NCI-H2029 treated with DMSO at 0.1 percent for 48 hours (cell line): ENCODE results near the gene NF2.

Experiments
- DNase-seq: peaks from one replicate; lab custom pipeline; 2025; lab: John Stamatoyannopoulos, UW

The NF2 gene

DNA sequence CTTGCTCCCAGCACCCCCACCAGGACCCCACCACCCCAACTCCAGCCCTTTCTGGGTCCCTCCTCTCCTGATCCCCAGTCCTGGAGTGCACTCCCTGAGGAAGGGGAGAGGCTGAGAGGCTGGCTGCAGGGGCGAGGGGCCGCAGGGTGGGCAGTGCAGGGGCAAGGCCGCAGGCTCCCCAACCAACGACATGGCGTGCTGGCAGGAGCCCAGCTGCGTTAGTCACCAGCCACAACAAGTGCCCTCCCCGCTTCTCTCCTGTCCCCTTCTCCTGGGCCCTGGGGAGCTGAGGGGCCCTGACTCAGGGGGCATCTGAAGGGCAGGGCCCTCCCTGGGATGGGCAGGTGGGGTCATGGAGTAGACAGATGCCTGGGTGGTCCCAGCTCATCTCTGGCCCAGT is 118.7 kb downstream of the NF2 start:
- DNase-seq, result no peak

DNA sequence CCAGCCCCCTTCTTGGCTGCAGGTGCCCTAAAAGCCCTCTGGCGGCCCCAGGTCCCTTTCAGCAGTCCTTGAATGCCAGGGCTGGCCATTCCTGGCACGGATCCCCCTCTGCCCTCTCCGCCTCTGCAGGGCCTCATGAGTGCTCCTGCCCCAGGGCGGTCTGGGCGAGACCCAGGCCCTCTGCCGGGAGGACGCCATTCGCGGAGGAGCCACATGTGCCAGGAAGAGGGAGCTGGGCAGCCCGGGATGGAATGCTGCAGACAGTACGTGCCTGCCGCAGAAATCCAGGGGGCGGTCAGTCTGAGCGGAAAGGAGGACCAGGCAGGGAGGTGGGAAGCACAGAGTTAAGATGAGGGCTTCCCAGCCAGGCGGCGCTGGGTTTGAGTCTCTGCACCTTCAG is 119.2 kb downstream of the NF2 start:
- no peak for DNase-seq

DNA sequence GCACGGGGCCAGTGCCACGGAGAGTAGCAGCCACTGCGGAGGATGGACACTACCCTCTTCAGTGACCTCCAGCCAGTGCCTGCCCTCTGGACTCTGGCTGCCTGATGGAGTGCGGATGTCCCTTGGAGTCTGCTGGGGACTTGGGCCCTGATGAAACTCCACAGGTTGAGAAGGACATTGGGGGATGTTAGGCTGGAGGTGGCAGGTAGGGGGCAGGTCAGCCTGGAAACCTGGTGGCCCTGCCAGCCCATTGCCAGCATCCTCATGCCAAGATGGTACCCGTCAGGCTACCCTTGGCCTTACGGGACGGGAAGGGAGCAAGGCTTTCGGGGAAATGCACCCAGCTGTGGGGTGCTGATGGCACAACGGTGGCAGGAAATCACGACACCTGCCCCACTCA is 120.3 kb downstream of the NF2 start:
- DNase-seq, result no peak

DNA sequence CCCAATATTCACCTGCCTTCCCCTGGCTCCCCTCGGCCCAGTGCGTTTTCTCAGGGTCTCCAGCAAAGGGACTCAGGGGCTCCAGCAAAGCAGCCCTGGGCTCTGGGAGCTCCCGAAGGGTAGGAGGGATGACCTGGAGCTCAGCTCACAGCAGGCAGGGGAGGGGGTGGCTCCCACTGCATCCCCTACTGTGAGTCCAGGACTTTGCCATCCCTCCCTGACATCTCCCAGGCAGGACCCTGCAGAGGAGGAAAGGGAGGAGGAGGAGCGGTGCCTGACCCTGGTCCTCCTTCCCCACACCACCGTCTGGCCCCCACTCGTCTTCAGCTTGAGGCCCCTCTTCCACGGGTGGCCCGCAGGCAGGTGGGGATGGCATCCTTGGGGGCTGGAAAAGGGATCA is 121.4 kb downstream of the NF2 start:
- no peak for DNase-seq

DNA sequence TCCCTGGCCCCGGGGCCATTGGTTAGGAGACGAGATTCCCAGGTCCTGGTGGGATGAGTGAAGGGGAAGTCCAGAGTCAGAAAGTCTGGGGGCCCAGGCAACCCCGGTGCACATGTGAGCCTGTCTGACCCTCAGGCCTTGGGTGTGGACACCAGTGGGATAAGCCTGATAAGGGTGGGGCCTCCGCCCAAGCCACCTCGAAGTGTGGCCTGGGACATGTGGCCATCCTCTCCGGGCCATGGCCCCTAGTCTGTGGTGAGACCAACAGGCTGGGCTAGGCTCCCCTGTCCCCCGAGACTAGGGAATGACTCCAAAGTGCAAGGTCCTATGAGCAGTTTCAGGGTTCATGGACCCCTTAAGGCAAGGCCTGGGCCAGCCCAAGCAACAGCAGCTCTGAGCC is 122.7 kb downstream of the NF2 start:
- DNase-seq, result no peak

DNA sequence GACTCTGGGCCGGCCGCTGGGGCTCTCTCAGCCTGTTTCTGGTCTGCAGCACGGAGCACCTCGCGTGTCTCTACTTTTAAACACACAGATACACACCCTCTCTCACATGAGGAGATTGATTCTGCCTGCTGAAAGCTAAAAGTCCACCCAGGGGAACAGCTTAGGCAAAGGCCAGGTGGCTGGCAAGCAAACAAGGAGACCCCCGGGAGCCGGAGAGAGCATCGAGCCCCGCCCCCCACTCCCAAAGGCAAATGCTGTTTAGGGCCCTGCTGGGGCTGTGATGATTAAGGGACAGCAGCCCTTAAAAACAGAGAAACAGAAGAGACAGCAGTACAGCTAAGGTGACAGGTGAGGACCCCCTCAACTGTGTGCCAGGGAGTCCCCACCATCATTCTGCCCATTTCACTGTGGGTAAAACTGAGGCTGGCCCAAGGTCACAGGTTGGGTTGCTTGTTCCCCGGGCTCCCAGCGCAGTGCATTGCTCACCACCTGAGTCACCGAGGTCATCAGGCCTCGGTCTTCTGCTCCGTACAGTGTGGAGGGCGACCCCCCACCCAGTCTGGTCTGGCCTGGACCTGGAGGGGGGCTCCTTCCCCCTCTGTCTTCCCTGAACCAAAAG is 123.2 kb downstream of the NF2 start:
- no peak for DNase-seq

DNA sequence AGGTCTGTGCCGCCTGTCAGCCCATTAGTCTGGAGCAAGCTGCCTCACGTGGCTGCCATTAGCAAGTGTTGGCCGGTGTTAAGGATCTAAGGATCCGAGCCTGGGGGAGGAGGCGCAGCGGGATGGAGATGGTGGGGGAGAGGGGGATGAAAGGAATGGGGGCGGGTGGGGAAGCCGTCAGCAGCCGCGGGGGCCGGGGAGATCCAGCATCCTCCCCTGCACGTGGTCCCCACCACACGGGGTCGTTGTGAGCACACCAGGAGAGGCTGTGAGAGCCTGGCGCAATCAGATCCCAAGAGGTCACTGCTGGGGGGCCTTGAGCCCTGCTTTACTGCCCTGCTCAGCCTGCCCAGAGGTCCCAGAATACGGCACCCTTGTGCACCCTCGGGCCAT is 123.7 kb downstream of the NF2 start:
- DNase-seq, result no peak

DNA sequence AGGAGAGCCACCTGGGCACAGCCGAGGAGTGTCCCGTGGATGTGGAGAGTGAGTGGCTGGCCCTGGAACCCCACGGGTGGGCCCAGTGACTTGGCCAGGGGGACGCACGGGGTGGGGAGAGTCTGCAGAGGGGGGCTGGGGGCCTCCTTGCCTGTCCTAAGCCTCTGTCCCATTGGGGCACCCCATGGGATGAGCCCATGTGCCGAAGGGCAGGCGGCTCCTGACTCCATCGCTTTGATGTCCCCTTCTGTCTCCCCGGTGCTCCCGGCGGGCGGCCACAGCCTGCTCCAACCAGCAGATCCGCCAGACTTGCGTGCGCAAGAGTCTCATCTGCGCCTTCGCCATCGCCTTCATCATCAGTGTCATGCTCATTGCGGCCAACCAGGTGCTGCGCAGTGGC is 125.7 kb downstream of the NF2 start:
- no peak for DNase-seq

DNA sequence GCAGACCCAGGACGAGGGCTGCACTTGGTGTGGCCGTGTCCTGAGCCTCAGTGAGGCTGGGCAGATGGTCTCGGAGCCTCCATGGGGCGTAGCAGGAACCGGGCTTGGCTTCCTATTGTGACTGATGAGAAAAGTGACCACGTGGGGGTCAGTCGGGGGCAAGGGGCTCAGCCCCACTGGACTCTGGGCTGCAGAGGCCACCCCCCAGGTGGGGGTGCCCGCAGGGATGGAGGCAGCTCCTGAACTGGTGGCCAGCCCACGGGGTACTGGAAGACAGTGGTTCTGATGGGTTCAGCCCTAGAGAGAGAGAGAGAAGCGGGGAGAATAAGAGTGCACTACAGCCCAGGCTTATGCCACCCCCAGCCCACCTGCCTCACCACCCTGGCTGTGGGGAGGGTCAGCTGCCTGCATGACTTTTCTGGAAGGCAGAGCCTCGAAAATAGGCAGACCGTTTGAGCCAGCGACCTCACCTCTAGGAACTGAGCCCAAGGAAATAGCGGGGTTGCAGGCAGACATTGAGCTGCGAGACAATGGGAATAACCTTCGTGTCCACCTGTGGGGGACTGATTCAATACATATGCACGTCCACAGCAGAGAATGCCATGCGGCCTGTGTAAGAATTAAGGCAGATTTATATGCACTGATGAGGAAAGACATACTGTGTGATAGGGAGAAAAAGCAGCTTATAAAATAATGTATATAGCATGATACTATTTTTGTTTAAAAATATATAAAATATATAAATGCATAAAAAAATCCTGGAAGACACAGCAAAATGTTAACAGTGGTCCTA is 127.8 kb downstream of the NF2 start:
- no peak for DNase-seq

DNA sequence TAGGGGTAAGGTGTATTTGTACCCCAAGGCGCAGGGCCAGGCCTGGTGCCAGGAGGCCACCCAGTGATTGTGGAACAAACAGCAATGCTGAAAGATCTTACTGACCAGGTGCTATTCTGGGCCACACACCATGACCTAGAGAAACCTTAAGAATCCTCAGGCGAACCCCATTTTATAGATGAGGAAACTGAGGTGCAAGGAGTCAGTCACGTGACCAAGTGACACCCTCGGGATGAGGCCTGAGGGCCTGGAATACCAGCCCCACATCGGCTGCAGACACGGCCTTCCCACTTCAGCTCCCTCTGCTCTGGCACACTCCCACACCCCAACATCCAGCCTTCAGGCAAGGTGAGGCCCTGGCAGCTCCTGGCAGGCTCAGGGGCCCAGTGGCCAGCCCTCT is 129.4 kb downstream of the NF2 start:
- no peak for DNase-seq

DNA sequence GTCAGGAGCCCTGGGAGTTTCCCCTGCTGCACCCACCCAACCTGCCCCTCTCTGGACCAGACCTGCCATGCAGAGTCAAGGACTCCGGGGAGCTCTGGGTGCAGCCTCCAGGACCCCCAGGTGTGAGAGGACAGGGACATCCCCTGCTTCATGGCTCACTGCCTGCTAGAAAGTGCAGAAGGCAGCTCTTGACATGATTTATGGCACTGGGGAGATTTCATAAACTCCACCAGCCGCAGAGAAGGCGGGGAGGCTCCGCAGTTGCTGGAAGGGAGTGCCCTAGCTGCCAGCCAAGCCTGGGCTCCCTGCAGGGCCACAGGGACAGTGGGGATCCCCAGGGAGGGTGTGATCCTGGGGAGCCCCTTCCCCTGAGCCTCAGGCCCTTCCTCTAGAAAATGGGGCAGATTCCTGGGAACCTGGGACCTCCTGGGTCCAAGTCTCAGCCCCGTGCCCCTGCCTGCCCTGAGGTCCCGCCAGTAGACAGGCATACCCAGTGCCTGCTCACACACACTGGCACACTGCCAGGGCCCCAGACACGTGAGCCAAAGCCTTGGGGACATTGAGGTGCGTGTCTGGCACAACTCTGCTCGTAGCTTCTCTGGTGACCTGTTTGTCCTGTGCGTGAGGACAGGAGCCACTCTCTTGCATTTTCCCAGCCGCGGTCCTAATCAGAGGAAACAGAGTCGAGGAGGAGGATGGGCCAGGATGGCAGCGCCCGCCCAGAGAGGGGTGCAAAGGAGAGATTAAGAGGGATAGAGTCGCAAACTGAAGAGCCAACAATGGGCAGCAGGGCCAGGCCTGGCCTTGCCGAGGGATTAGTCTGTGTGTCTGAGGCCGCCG is 130.1 kb downstream of the NF2 start:
- no peak for DNase-seq

DNA sequence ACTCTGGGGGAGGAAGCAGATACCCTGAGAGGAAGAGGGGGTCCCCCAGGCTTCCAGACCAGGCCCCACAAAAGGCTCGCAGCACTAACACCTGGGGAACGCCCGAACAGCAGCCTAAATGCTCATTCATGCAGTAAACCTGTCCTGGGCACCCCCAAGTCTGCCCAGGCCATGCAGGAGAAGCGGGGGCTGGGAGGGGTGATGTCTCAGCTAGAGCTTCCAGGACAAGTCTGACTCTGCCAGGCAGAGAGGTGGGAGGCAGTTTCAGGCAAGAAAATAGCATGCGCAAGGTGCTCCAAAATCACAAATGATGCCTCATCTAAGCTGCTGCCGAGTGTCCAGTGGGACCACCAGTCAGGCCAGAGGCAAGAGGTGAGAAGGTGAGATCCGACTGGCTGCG is 131.0 kb downstream of the NF2 start:
- no peak for DNase-seq

DNA sequence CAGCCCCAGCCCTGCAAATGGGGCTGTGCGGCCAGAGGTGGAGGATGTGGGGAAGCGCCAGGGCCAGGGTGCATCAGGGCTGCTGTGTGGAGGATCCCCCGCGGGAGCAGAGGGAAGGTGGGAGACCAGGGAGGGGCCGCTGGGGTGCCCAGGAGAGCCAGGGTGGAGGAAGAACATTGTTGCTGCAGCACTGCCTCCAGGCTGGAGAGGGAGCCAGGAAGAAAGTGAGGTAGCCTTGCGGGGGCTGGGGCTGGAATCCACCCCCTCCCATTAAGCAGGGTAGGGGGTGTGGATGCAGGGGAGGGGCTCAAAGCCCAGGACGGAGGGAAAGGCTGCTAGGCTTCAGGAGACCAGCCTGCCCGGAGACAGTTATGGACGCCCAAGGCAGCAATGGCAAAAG is 131.4 kb downstream of the NF2 start:
- no peak for DNase-seq

DNA sequence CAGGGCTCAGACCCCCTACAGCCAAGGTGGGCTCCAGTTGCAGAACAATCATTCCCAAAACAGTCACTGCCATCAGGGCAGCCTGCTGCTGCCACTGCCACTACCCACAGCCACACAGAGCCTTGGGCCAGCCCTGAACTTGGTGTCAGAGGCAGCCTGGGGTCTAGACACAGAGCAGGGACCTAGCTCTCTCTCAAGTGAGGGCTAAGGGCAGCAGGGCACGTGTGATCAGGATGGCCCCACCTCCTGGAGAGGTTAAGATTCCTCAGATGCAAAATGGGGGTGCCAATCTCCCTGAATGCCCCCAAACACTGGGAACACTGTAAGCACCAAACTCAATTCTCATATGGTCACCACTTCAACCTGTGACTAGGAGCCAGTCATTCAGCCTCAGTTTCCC is 132.0 kb downstream of the NF2 start:
- no peak for DNase-seq

DNA sequence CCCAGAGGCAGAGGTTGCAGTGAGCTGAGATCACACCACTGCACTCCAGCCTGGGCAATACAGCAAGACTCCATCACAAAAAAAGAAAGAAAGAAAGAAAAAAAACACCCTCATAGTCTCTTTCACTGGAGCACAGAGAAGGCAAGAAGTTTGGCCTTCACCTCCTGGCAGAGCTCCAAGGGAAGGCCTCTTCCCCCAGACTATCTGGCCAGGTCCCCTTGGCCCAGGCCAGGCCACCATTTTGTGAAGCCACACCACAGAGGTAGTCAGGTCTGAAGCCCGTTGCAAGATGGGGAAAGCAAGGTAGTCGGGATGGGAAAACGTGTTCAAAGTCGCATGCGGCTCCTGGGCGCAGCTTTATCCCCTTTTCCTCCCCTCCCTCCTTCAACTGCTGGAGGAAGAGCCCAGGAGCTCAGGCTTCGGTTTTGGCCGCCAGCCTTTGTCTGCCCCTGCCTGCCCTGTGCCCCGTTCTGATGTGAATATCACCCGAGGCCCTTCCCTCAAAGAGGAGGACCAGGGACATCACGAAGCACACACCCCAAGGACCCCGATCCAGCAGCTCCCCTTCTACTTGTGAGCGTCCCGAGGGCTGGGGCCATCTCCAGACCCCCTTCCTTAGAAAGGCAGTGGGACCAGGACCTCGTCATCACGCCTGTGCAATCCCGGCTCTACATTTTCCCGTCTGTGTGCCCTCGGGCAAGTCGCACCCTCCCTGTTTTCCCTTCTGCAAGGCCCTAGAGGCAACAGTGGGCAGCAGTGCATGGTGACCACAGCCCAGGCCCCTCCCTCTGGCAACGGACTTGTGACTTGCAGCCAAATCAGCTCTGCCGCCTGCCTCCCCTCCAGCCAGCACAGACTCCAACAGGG is 134.1 kb downstream of the NF2 start:
- DNase-seq, result no peak

DNA sequence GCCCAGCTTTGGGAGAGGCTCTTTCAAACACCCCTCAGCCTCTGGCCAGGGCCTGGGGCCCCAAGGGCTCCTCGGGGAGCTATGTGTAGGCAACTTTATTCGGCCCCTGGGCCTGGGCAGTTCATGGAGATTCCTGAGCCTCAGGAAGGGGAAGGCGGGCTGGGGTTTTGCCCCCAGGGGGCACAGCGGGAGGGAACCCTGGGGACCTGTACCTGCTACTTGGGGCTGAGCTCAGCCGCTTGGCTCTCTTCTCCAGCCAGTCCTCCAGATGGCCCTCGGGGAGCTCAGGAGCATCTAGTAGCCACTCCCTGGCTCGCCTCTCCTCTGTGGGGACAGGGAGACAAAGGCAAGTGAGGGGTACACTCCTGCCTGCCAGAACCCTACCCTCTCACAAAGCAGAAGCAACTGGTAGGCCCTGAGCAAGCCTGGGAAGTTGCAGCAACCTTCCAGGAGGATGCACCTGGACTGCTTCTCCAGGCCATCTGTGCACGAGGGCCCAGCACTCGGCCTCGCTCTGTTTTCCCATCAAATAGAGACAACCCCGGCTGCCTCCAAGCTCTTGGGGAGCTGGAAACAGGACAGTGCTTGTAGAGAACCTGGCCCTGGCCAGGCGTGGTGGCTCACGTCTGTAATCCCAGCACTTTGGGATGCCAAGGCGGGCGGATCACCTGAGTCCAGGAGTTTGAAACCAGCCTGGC is 134.8 kb downstream of the NF2 start:
- no peak for DNase-seq

DNA sequence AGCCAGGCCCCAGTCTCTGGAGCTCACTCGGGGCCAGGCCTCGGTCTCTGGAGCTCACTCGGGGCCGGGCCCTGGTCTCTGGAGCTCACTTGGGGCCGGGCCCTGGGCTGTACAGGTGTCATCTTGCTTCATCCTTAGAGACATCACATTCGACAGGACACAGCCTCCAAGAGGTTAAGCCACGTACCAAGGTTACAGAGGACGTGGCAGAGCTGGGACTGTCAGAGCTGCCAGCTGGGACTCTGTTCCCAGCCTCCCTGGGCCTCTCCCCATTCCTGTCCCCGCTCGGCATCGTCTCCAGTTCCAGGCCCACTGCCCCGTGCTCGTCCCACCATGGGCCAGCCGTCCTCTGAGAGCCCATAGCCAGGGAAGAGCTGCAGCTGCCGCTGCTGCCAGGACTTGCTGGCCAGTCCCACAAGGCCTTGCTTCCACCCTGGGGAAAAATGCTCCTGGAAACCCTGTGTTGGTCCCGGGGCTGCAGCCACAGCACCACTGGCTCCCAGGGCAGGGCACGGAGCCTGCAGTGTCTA is 136.0 kb downstream of the NF2 start:
- DNase-seq, result no peak

DNA sequence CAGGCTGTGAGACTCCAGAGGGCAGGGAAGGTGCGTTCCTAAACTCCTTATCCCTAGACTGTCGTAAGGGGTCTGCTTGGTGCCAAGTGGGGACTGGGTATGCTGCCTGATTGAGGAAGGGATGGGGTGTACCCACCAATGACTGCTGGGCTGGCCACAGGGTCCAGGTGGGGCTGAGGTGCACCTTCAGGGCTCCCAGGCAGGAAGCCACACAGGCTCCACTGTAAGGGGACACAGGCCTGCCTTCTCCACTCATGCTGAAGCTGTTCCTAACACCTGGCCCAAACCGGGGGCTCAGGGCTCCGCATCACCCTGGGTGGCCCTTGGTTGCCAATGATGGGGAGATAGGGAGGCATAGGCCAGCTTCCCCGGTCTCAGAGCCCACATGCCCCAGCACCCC is 136.8 kb downstream of the NF2 start:
- no peak for DNase-seq

DNA sequence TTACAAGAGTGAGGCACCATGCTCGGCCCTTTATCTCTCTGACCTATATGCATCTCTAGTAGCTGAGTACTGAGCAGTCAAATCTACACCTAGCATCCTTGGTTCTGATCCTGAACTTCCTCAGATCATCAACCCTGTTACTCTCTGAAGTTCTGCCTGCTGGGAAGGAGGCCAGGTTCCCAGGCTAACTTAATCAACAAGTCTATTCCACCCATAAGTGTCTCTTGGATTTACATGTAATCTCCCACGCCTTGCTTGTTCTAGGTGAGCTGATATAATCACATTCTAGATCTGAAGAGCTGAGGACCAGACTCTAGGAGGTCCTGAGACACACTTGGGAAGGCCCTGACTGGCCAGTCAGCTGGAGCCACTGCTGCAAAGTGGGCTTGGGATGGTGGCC is 138.5 kb downstream of the NF2 start:
- DNase-seq, result no peak

DNA sequence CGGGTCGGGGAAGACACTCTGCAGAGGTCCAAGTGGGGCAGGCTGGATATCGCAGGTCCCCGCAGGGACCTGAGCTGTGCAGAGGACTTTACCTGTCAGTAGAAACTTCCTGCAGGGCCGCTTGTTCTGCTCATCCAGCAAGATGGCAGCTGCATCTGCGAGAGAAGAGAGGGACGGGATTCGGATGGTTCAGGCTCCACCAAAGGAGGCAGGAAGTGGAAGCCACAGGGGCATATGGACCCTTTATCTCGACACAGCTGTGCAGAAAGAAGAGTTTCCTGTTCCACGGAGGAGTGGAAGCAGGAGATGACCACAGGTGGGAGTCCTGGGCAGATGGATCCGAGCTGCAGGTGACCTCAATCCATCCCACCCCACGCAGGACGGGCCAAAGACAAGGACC is 138.9 kb downstream of the NF2 start:
- no peak for DNase-seq

DNA sequence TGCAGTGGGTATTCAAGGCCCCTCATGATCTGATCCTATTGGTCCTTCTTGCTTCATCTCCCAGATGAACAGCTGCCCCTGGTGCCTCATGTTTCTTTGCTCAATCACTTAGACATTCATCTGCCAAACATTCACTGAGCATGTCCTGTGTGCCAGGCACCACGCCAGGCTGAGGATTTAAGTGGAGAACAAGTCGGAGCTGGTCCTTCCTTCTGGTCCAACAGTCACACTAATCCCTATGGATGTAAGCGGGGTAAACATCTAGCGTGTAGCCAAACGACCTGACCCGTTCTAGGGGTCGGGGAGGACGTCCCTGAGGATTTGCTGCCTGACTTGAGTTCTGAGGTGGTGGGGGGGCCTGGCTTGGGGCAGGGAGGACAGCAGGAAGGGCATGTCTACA is 141.5 kb downstream of the NF2 start:
- peak; percentile 62 for DNase-seq
